Measurements from ENCODE around the gene PSKH1. TPM values are rescaled to one million over a fixed set of nuclear protein-coding genes. Genes with fewer than 3 reads are reported as not detected.

Gene PSKH1
- total and polyA plus RNA-seq, 10 donors: 5.0 to 31.3 (median 20.5) TPM

GRCh38 chr16:67930678-67931211 is 37.7 kb downstream of the PSKH1 start:
- intact Hi-C loops (cut with DNase I; ENCODE audit: low total_unique reads): loop anchor here (10.0 kb wide), 1 partner anchor 86 kb away; the partner anchor contains the start of genes CENPT, NUTF2 and THAP11
- no peak overlapping the region for H3K4me3 ChIP-seq
- TF ChIP-seq POLR2AphosphoS5 (IDR thresholded peaks at IDR 0.05) (peak in 1 of 3 donors; percentile 68), CTCF (IDR thresholded peaks at IDR 0.05 in 8 of 11, conservative IDR thresholded peaks at IDR 0.05 in 3 of 11) (no peak), POLR2A (IDR thresholded peaks at IDR 0.05) (no peak)
- 92 to 96% (median 93%) methylated on average over 15 to 17 of the region's 17 CpGs for WGBS, 5 donors
- H3K9me3 ChIP-seq: no peaks in the 10 kb centered on the region
- peak overlapping the region in 1 of 8 donors; percentile 30 for H3K27ac ChIP-seq
- no peaks in the 10 kb centered on the region for H3K27me3 ChIP-seq (replicated peaks in 1 of 7)
- H3K36me3 ChIP-seq: peaks cover 0 to 98% (median 61%) of the 10 kb centered on the region in 6 donors
- H3K4me1 ChIP-seq: peaks cover 14 to 58% (median 35%) of the 10 kb centered on the region in 6 donors
- peak; percentile 71 for DNase-seq

- Histone ChIP-seq H3K4me1 (peaks cover 10 to 50% (median 26%) of the 10 kb centered on the region in 6 donors), H3K9me3 (no peaks in the 10 kb centered on the region), H3K27me3 (replicated peaks in 1 of 7) (no peaks in the 10 kb centered on the region), H3K27ac (peak within 1 kb of the TSS in 1 of 8 donors; percentile 30), H3K4me3 (no peak within 1 kb of the TSS), H3K36me3 (peaks cover 0 to 87% (median 61%) of the 10 kb centered on the region in 6 donors)
- WGBS, 5 donors: 89 to 92% (median 91%) methylated on average over 12 to 15 of the region's 15 CpGs
- TF ChIP-seq POLR2AphosphoS5 (IDR thresholded peaks at IDR 0.05) (peak in 2 of 3 donors; percentile 22 to 53), CTCF (IDR thresholded peaks at IDR 0.05 in 8 of 11, conservative IDR thresholded peaks at IDR 0.05 in 3 of 11) (no peak)
- intact Hi-C loops (cut with DNase I; ENCODE audit: low total_unique reads): loop anchor here (10.0 kb wide), 1 partner anchor 87 kb away; the partner anchor contains the start of genes CENPT, NUTF2 and THAP11
- DNase-seq: no peak
Measured at GRCh38 chr16:67931712-67932461, 38.8 kb downstream of the PSKH1 start, which contains the start of gene CTRL. Gene CTRL (minus strand): TSS chr16:67931862. CDS start chr16:67931852, 10 bp downstream.

GRCh38 chr16:67932462-67932840 is 39.4 kb downstream of the PSKH1 start:
- Histone ChIP-seq H3K27me3 (replicated peaks in 1 of 7) (no peaks in the 10 kb centered on the region), H3K4me1 (peaks cover 13 to 50% (median 28%) of the 10 kb centered on the region in 6 donors), H3K27ac (no peak overlapping the region), H3K4me3 (no peak overlapping the region), H3K9me3 (no peaks in the 10 kb centered on the region), H3K36me3 (peaks cover 0 to 81% (median 59%) of the 10 kb centered on the region in 6 donors)
- 90 to 98% (median 97%) methylated on average over 3 to 4 of the region's 4 CpGs for WGBS, 5 donors
- intact Hi-C loops (cut with DNase I; ENCODE audit: low total_unique reads): loop anchor here (10.0 kb wide), 1 partner anchor 88 kb away; the partner anchor contains the start of genes CENPT, NUTF2 and THAP11
- DNase-seq: peak; percentile 59
- TF ChIP-seq POLR2AphosphoS5 (IDR thresholded peaks at IDR 0.05) (peak in 1 of 3 donors; percentile 38), POLR2A (IDR thresholded peaks at IDR 0.05) (no peak), CTCF (IDR thresholded peaks at IDR 0.05 in 8 of 11, conservative IDR thresholded peaks at IDR 0.05 in 3 of 11) (no peak)

GRCh38 chr16:67933805-67934204 is 40.8 kb downstream of the PSKH1 start:
- Histone ChIP-seq H3K27ac (peak overlapping the region in 2 of 8 donors; percentile 98 to 99), H3K9me3 (no peaks in the 10 kb centered on the region), H3K27me3 (replicated peaks in 1 of 7) (no peaks in the 10 kb centered on the region), H3K4me3 (no peak overlapping the region), H3K36me3 (peaks cover 0 to 67% (median 50%) of the 10 kb centered on the region in 6 donors), H3K4me1 (peaks cover 11 to 46% (median 24%) of the 10 kb centered on the region in 6 donors)
- DNase-seq: no peak
- TF ChIP-seq POLR2AphosphoS5 (IDR thresholded peaks at IDR 0.05) (peak; percentile 8 to 46 (median 37)), POLR2A (IDR thresholded peaks at IDR 0.05) (no peak)
- 85 to 93% (median 88%) methylated on average over 6 to 7 of the region's 7 CpGs for WGBS, 5 donors
- intact Hi-C loops (cut with DNase I; ENCODE audit: low total_unique reads): loop anchor here (10.0 kb wide), 1 partner anchor 89 kb away; the partner anchor contains the start of genes CENPT, NUTF2 and THAP11
